DOHH2 (cell line): ENCODE measurements around the gene RMI2.

Experiments used
- H3F3A ChIP-seq: fragments of 200-600 bp; sonication (generic), shearing (Covaris generic); 2 replicates; pipeline ENCODE4 v1.6.0; 2016; ENCODE audit warnings: antibody characterized with exemption, mild to moderate bottlenecking; ENCODE audit not compliant: control insufficient read depth, insufficient read depth
- H3K27ac ChIP-seq: fragments of 200-600 bp; sonication (generic); 2 replicates; pipeline ENCODE4 v1.5.1; 2014; ENCODE audit warnings: low read depth, mild to moderate bottlenecking, low read length, moderate library complexity
- H3K27me3 ChIP-seq: fragments of 200-600 bp; sonication (generic); 2 replicates; pipeline ENCODE4 v1.6.1; 2014; ENCODE audit warnings: mild to moderate bottlenecking, low read length, mixed read lengths; ENCODE audit not compliant: control insufficient read depth
- H3K36me3 ChIP-seq: fragments of 200-600 bp; sonication (generic); 2 replicates; pipeline ENCODE4 v1.6.1; 2014; ENCODE audit warnings: mild to moderate bottlenecking, low read length, moderate library complexity, mixed read lengths; ENCODE audit not compliant: control insufficient read depth
- H3K4me1 ChIP-seq: fragments of 200-600 bp; sonication (generic); 2 replicates; pipeline ENCODE4 v1.6.1; 2014; ENCODE audit warnings: mild to moderate bottlenecking, low read length, mixed read lengths; ENCODE audit not compliant: control insufficient read depth
- H3K4me2 ChIP-seq: fragments of 200-600 bp; sonication (generic); 2 replicates; pipeline ENCODE4 v1.6.0; 2014; ENCODE audit warnings: mild to moderate bottlenecking, low read length, moderate library complexity
- H3K4me3 ChIP-seq: fragments of 200-600 bp; sonication (generic); 2 replicates; pipeline ENCODE4 v1.5.1; 2014; ENCODE audit warnings: mild to moderate bottlenecking, low read length, mixed read lengths
- H3K79me2 ChIP-seq: fragments of 200-600 bp; sonication (generic); 2 replicates; pipeline ENCODE4 v1.6.1; 2014; ENCODE audit warnings: mild to moderate bottlenecking, low read length, mixed read lengths; ENCODE audit not compliant: control insufficient read depth
- H3K9me2 ChIP-seq: fragments of 200-600 bp; sonication (generic); replicated peaks from 2 replicates; pipeline ENCODE4 v1.6.1; 2014; ENCODE audit warnings: mild to moderate bottlenecking, low read length, mixed read lengths; ENCODE audit not compliant: control insufficient read depth
- H3K9me3 ChIP-seq: fragments of 200-600 bp; sonication (generic); 2 replicates; pipeline ENCODE4 v1.6.1; 2014; ENCODE audit warnings: antibody characterized with exemption, low read length, mixed read lengths; ENCODE audit not compliant: control insufficient read depth, insufficient read depth
- H4K20me1 ChIP-seq: fragments of 200-600 bp; sonication (generic); 2 replicates; pipeline ENCODE4 v1.6.0; 2014; ENCODE audit warnings: low read depth, mild to moderate bottlenecking, antibody characterized with exemption, low read length, moderate library complexity; ENCODE audit not compliant: control insufficient read depth, insufficient read depth
- CTCF ChIP-seq: fragments of 200-600 bp; sonication (generic); IDR thresholded peaks from one replicate; pipeline ENCODE4 v1.5.1; 2014; ENCODE audit warnings: antibody characterized with exemption, mild to moderate bottlenecking, low read depth, low read length; ENCODE audit not compliant: poor library complexity, severe bottlenecking
- EZH2phosphoT487 ChIP-seq: fragments of 200-600 bp; sonication (generic); IDR thresholded peaks from 2 replicates; pipeline ENCODE4 v1.6.1; 2017; ENCODE audit warnings: borderline replicate concordance, mild to moderate bottlenecking, antibody characterized with exemption, low read length, moderate library complexity, mixed read lengths

RMI2 gene

DNA sequence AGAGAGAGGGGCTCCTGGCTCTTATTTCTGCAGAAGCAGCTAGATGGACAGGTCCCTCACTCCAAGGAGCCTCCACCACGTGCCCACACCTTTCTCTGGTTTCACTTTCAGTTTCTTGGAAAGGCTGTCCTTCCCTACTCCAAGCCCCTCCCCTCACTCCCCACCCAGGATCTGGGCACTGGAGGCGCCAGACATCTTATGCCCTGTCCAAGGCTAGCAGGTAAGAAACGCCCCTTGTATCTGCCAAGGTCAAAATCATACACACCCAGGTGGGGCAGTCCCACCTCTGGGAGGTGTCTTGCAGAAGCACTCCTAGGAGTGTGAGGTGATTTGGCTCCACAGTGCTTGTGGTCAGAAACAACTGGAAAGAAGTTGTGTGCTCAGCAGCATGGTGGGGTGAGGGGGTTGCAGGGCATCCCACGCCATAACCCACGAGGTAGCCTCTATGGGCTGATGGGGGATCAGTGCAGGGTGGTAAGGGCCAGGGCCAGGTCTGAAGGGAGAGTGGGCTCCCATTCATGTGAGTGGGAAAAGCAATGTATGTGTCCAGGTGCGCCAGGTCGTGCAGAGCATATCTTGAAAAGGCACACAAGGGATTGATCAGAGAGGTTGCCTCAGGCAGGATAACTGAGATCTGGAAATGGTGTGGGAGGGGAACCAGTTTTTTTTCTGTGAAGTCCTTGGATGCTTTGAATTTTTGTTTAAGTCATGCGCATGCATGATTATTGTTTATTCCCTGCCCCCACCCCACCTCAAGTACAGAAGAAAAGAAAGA lies 32.4 kb upstream of the RMI2 start:
- peaks cover 24% of the 10 kb centered on the region for H3F3A ChIP-seq
- peak overlapping the region; percentile 49 for H3K4me2 ChIP-seq
- peaks cover 7% of the 10 kb centered on the region; the same call in 1 of the 2 replicates for H3K27me3 ChIP-seq
- peaks cover 83% of the 10 kb centered on the region for H3K4me1 ChIP-seq
- peaks cover 6% of the 10 kb centered on the region for H3K9me3 ChIP-seq
- H3K79me2 ChIP-seq, result no peaks in the 10 kb centered on the region
- TF ChIP-seq EZH2phosphoT487, result no peak
- no peak for TF ChIP-seq CTCF
- H3K27ac ChIP-seq, result peak overlapping the region; percentile 97
- no peaks in the 10 kb centered on the region for H3K36me3 ChIP-seq
- peak overlapping the region; percentile 11; the same call in 1 of the 2 replicates for H3K4me3 ChIP-seq
- no peaks in the 10 kb centered on the region for H4K20me1 ChIP-seq
- H3K9me2 ChIP-seq, result no peaks in the 10 kb centered on the region

GRCh38 chr16:11313493-11314308 lies 31.6 kb upstream of the RMI2 start:
- H4K20me1 ChIP-seq, result no peaks in the 10 kb centered on the region
- no peak overlapping the region for H3K27ac ChIP-seq
- H3K36me3 ChIP-seq, result no peaks in the 10 kb centered on the region
- peaks cover 7% of the 10 kb centered on the region; the same call in 1 of the 2 replicates for H3K27me3 ChIP-seq
- no peak overlapping the region for H3K4me3 ChIP-seq
- no peaks in the 10 kb centered on the region for H3K9me2 ChIP-seq
- TF ChIP-seq CTCF, result no peak
- TF ChIP-seq EZH2phosphoT487, result no peak
- 0 out of 2 replicates have a peak overlapping the region, but pooled peaks have one; percentile 49 for H3K4me2 ChIP-seq
- H3K4me1 ChIP-seq, result peaks cover 79% of the 10 kb centered on the region
- peaks cover 21% of the 10 kb centered on the region for H3F3A ChIP-seq
- H3K79me2 ChIP-seq, result no peaks in the 10 kb centered on the region
- H3K9me3 ChIP-seq, result no peaks in the 10 kb centered on the region

DNA sequence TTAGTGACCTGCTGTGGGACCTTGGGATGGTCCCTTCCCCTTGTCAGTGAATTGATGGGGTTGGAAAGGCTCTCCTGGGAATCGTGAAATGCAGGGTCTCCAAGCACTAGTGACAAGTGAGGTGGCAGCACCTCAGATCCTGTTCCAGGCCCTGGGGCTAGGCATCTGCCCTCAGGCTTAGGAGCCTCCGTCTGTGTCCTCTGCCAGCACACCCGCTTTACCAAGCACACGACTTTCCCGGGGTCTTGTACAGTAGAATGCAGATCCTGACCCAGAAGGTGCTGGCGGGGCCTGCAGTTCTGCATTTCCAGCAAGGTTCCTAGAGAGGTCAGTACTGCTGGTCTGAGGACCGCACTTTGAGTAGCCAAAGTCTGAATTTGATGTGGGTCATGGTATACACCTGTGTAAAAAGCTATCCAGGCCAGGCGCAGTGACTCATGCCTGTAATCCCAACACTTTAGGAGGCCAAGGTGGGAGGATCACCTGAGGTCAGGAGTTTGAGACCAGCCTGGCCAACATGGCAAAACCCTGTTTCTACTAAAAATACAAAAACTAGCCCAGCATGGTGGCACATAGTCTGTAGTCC lies 30.9 kb upstream of the RMI2 start:
- Histone ChIP-seq H3F3A (peaks cover 18% of the 10 kb centered on the region), H3K9me2 (no peaks in the 10 kb centered on the region), H4K20me1 (no peaks in the 10 kb centered on the region), H3K36me3 (no peaks in the 10 kb centered on the region), H3K27ac (no peak overlapping the region), H3K27me3 (peaks cover 7% of the 10 kb centered on the region; the same call in 1 of the 2 replicates), H3K9me3 (no peaks in the 10 kb centered on the region), H3K4me1 (peaks cover 72% of the 10 kb centered on the region), H3K4me2 (0 out of 2 replicates have a peak overlapping the region, but pooled peaks have one; percentile 13), H3K4me3 (no peak overlapping the region), H3K79me2 (no peaks in the 10 kb centered on the region)
- no peak for TF ChIP-seq EZH2phosphoT487
- no peak for TF ChIP-seq CTCF
